Liver (tissue), 9 donors: ENCODE data around the gene RCE1. TPM values are rescaled to one million over a fixed set of nuclear protein-coding genes. Genes with fewer than 3 reads are reported as not detected.

Experiments used
- DNase-seq: peaks from one replicate; pipeline ENCODE4 v3.0.0-alpha.2; 2017; ENCODE audit warnings: low spot score
- H3K27ac ChIP-seq, 2 donors: one replicate each; pipeline ENCODE4 v1.7.0; 2013; ENCODE audit warnings: inconsistent platforms in 2 of 2, low read length in 2 of 2, control low read depth in 1 of 2, low read depth in 1 of 2, mild to moderate bottlenecking in 1 of 2
- H3K27me3 ChIP-seq, 4 donors: one replicate each; pipeline versions ENCODE4 v1.6.1 to v1.7.0; 2013; ENCODE audit warnings: low read length in 3 of 4, inconsistent platforms in 1 of 4, mild to moderate bottlenecking in 1 of 4, moderate library complexity in 1 of 4; ENCODE audit not compliant: control insufficient read depth in 4 of 4, insufficient read depth in 4 of 4
- H3K36me3 ChIP-seq, 4 donors: one replicate each; pipeline versions ENCODE4 v1.6.1 to v1.7.0; 2013; ENCODE audit warnings: low read length in 3 of 4, mild to moderate bottlenecking in 3 of 4, low read depth in 1 of 4, moderate library complexity in 1 of 4; ENCODE audit not compliant: control insufficient read depth in 4 of 4, insufficient read depth in 3 of 4
- H3K4me1 ChIP-seq, 4 donors: one replicate each; pipeline versions ENCODE4 v1.6.1 to v1.7.0; 2013; ENCODE audit warnings: low read length in 3 of 4, mild to moderate bottlenecking in 3 of 4, moderate library complexity in 1 of 4; ENCODE audit not compliant: control insufficient read depth in 4 of 4, insufficient read depth in 4 of 4
- H3K4me3 ChIP-seq, 3 donors: one replicate each; pipeline versions ENCODE4 v1.6.1 to v1.7.0; 2013; ENCODE audit warnings: low read length in 3 of 3, control low read depth in 1 of 3, low read depth in 1 of 3, mild to moderate bottlenecking in 1 of 3
- H3K9ac ChIP-seq, 2 donors: one replicate each; pipeline ENCODE4 v1.7.0; 2013; ENCODE audit warnings: low read length in 2 of 2, mild to moderate bottlenecking in 2 of 2, moderate library complexity in 2 of 2, control low read depth in 1 of 2, low read depth in 1 of 2
- H3K9me3 ChIP-seq, 4 donors: one replicate each; pipeline versions ENCODE4 v1.6.1 to v1.7.0; 2013; ENCODE audit warnings: low read length in 3 of 4; ENCODE audit not compliant: control insufficient read depth in 4 of 4
- EGR1 ChIP-seq, 2 donors: IDR thresholded peaks; 2 replicates each; pipeline ENCODE4 v1.6.1; 2016 to 2018; ENCODE audit warnings: antibody characterized with exemption in 2 of 2, low read depth in 2 of 2
- FOXA1 ChIP-seq: IDR thresholded peaks from 2 replicates; pipeline ENCODE4 v1.6.1; 2016; ENCODE audit warnings: antibody characterized with exemption
- FOXA2 ChIP-seq: IDR thresholded peaks from 2 replicates; pipeline ENCODE4 v1.6.1; 2016; ENCODE audit warnings: antibody characterized with exemption
- GABPA ChIP-seq, 2 donors: IDR thresholded peaks in 1 of 2; conservative IDR thresholded peaks in 1 of 2; 2 replicates each; pipeline ENCODE4 v1.6.1; 2016; ENCODE audit warnings: antibody characterized with exemption in 2 of 2, mild to moderate bottlenecking in 1 of 2, moderate library complexity in 1 of 2
- HNF4A ChIP-seq, 2 donors: conservative IDR thresholded peaks; 2 replicates each; pipeline ENCODE4 v1.6.1; 2016; ENCODE audit warnings: antibody characterized with exemption in 2 of 2, mild to moderate bottlenecking in 2 of 2
- HNF4G ChIP-seq: IDR thresholded peaks from 2 replicates; pipeline ENCODE4 v1.6.1; 2016; ENCODE audit warnings: antibody characterized with exemption
- JUND ChIP-seq, 2 donors: IDR thresholded peaks; 2 replicates each; pipeline ENCODE4 v1.6.1; 2016; ENCODE audit warnings: antibody characterized with exemption in 2 of 2
- NR2F2 ChIP-seq: IDR thresholded peaks from 2 replicates; pipeline ENCODE4 v1.6.1; 2016; ENCODE audit warnings: antibody characterized with exemption
- RAD21 ChIP-seq, 2 donors: IDR thresholded peaks; 2 replicates each; pipeline ENCODE4 v1.6.1; 2016; ENCODE audit warnings: antibody characterized with exemption in 2 of 2, mild to moderate bottlenecking in 2 of 2
- RXRA ChIP-seq, 2 donors: IDR thresholded peaks; 2 replicates each; pipeline ENCODE4 v1.6.1; 2017 to 2018; ENCODE audit warnings: antibody characterized with exemption in 2 of 2, mild to moderate bottlenecking in 1 of 2
- SP1 ChIP-seq: IDR thresholded peaks from 2 replicates; pipeline ENCODE4 v1.6.1; 2018; ENCODE audit warnings: antibody characterized with exemption, mild to moderate bottlenecking
- TAF1 ChIP-seq: conservative IDR thresholded peaks from 2 replicates; pipeline ENCODE4 v1.6.1; 2016; ENCODE audit warnings: antibody characterized with exemption, mild to moderate bottlenecking
- YY1 ChIP-seq: IDR thresholded peaks from 2 replicates; pipeline ENCODE4 v1.6.1; 2016; ENCODE audit warnings: antibody characterized with exemption, mild to moderate bottlenecking
- WGBS: extraction: QIAGEN DNeasy Blood & Tissue Kit; methylation state at CpG from one replicate; pipeline ENCODE4 v1.1.7; 2013; 5-methylcytosine and 5-hydroxymethylcytosine counted together
- polyA plus RNA-seq, 2 donors: library from polyadenylated mRNA; stranded (reverse) in 1 of 2; unstranded in 1 of 2; fragments of 200-250 nt in 1 of 2; fragments of >200 nt in 1 of 2; fragmentation: Nextera tagmentation in 1 of 2; extraction: Ambion mirVana in 1 of 2; gene quantifications; one replicate each; pipeline versions ENCODE4 v1.2.1 to v1.2.3, GENCODE V29; 2013 to 2015
- total RNA-seq, 2 donors: library from RNA; depleted of rRNA; stranded (reverse); fragments of >200 nt; gene quantifications; one replicate each; pipeline ENCODE4 v1.2.3, GENCODE V29; 2014
- TF ChIP-seq, protein P1 (sequence below): fragments of 150-350 bp; IDR thresholded peaks from 2 replicates; pipeline ENCODE4 v1.5.1; 2017; ENCODE audit warnings: improper control_type of control experiment, low read depth, low read length; ENCODE audit not compliant: missing input control
- TF ChIP-seq, protein P2 (sequence below): IDR thresholded peaks from 2 replicates; pipeline ENCODE4 v1.6.1; 2016; ENCODE audit warnings: antibody characterized with exemption, mild to moderate bottlenecking
- TF ChIP-seq, protein P3 (sequence below): IDR thresholded peaks from 2 replicates; pipeline ENCODE4 v1.6.1; 2016; ENCODE audit warnings: antibody characterized with exemption
- TF ChIP-seq, protein P4 (sequence below): IDR thresholded peaks from 2 replicates; pipeline ENCODE4 v1.6.1; 2016; ENCODE audit warnings: antibody characterized with exemption
- TF ChIP-seq, protein P5 (sequence below): IDR thresholded peaks from 2 replicates; pipeline ENCODE4 v1.6.1; 2016; ENCODE audit warnings: antibody characterized with exemption
- donor health status: healthy.
- donor health status: healthy.
- donor health status: healthy.
- donor health status: healthy.
- donor health status: healthy.

The RCE1 gene
- total and polyA plus RNA-seq, 4 donors, result 2.9 to 7.7 (median 3.2) TPM

DNA sequence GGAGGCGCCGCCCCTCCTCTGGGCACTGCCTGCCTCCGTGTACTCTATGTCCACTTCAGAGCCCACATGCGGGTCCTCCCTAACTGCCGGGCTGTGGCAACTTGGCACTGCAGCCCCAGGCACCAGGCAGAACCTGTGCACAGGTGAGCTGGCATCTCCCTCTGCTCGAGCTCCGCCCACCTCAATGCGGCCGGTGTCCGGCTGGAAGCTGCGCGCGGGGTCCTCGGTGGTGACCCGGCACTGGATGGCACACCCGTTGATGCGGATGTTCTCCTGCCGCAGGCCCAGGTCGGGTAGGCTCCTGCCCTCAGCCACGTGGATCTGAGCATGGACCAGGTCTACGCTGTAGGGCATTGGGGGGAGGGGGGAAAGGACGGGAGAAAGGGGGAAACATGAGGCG lies 22.8 kb downstream of the RCE1 start:
- Histone ChIP-seq H3K36me3 (peaks cover 18 to 54% (median 36%) of the 10 kb centered on the region in 4 donors), H3K4me1 (peaks cover 0 to 9% (median 2%) of the 10 kb centered on the region in 4 donors), H3K9me3 (no peaks in the 10 kb centered on the region), H3K4me3 (no peak overlapping the region), H3K27ac (no peak overlapping the region), H3K9ac (no peak overlapping the region), H3K27me3 (no peaks in the 10 kb centered on the region)
- no peak for DNase-seq
- no peak for TF ChIP-seq HNF4G
- no peak for TF ChIP-seq GABPA (IDR thresholded peaks at IDR 0.05 in 1 of 2, conservative IDR thresholded peaks at IDR 0.05 in 1 of 2)
- WGBS, result 94% methylated on average over 23 of the region's 23 CpGs

- Histone ChIP-seq H3K27me3 (no peaks in the 10 kb centered on the region), H3K27ac (no peak overlapping the region), H3K4me1 (peaks cover 0 to 9% (median 2%) of the 10 kb centered on the region in 4 donors), H3K9ac (no peak overlapping the region), H3K36me3 (peaks cover 20 to 60% (median 39%) of the 10 kb centered on the region in 4 donors), H3K9me3 (no peaks in the 10 kb centered on the region), H3K4me3 (no peak overlapping the region)
- TF ChIP-seq, protein P1, sequence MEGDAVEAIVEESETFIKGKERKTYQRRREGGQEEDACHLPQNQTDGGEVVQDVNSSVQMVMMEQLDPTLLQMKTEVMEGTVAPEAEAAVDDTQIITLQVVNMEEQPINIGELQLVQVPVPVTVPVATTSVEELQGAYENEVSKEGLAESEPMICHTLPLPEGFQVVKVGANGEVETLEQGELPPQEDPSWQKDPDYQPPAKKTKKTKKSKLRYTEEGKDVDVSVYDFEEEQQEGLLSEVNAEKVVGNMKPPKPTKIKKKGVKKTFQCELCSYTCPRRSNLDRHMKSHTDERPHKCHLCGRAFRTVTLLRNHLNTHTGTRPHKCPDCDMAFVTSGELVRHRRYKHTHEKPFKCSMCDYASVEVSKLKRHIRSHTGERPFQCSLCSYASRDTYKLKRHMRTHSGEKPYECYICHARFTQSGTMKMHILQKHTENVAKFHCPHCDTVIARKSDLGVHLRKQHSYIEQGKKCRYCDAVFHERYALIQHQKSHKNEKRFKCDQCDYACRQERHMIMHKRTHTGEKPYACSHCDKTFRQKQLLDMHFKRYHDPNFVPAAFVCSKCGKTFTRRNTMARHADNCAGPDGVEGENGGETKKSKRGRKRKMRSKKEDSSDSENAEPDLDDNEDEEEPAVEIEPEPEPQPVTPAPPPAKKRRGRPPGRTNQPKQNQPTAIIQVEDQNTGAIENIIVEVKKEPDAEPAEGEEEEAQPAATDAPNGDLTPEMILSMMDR, result no peak
- TF ChIP-seq RXRA (IDR thresholded peaks at IDR 0.05) (no peak), TAF1 (no peak), HNF4G (no peak), YY1 (no peak), FOXA2 (no peak), JUND (IDR thresholded peaks at IDR 0.05) (no peak), EGR1 (IDR thresholded peaks at IDR 0.05; ENCODE audit: low read depth in 2 of 2) (no peak), GABPA (IDR thresholded peaks at IDR 0.05 in 1 of 2, conservative IDR thresholded peaks at IDR 0.05 in 1 of 2) (no peak), FOXA1 (no peak), HNF4A (conservative IDR thresholded peaks at IDR 0.05) (no peak), NR2F2 (no peak), RAD21 (IDR thresholded peaks at IDR 0.05) (no peak), SP1 (no peak)
- TF ChIP-seq, protein P2, sequence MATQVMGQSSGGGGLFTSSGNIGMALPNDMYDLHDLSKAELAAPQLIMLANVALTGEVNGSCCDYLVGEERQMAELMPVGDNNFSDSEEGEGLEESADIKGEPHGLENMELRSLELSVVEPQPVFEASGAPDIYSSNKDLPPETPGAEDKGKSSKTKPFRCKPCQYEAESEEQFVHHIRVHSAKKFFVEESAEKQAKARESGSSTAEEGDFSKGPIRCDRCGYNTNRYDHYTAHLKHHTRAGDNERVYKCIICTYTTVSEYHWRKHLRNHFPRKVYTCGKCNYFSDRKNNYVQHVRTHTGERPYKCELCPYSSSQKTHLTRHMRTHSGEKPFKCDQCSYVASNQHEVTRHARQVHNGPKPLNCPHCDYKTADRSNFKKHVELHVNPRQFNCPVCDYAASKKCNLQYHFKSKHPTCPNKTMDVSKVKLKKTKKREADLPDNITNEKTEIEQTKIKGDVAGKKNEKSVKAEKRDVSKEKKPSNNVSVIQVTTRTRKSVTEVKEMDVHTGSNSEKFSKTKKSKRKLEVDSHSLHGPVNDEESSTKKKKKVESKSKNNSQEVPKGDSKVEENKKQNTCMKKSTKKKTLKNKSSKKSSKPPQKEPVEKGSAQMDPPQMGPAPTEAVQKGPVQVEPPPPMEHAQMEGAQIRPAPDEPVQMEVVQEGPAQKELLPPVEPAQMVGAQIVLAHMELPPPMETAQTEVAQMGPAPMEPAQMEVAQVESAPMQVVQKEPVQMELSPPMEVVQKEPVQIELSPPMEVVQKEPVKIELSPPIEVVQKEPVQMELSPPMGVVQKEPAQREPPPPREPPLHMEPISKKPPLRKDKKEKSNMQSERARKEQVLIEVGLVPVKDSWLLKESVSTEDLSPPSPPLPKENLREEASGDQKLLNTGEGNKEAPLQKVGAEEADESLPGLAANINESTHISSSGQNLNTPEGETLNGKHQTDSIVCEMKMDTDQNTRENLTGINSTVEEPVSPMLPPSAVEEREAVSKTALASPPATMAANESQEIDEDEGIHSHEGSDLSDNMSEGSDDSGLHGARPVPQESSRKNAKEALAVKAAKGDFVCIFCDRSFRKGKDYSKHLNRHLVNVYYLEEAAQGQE, result no peak
- TF ChIP-seq, protein P3, sequence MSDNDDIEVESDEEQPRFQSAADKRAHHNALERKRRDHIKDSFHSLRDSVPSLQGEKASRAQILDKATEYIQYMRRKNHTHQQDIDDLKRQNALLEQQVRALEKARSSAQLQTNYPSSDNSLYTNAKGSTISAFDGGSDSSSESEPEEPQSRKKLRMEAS, result no peak
- TF ChIP-seq, protein P4, sequence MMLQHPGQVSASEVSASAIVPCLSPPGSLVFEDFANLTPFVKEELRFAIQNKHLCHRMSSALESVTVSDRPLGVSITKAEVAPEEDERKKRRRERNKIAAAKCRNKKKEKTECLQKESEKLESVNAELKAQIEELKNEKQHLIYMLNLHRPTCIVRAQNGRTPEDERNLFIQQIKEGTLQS, result no peak
- TF ChIP-seq, protein P5, sequence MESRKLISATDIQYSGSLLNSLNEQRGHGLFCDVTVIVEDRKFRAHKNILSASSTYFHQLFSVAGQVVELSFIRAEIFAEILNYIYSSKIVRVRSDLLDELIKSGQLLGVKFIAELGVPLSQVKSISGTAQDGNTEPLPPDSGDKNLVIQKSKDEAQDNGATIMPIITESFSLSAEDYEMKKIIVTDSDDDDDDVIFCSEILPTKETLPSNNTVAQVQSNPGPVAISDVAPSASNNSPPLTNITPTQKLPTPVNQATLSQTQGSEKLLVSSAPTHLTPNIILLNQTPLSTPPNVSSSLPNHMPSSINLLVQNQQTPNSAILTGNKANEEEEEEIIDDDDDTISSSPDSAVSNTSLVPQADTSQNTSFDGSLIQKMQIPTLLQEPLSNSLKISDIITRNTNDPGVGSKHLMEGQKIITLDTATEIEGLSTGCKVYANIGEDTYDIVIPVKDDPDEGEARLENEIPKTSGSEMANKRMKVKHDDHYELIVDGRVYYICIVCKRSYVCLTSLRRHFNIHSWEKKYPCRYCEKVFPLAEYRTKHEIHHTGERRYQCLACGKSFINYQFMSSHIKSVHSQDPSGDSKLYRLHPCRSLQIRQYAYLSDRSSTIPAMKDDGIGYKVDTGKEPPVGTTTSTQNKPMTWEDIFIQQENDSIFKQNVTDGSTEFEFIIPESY, result no peak
- WGBS, result 96% methylated on average over 7 of the region's 7 CpGs
- no peak for DNase-seq
Measured at GRCh38 chr11:66866511-66866986, 23.3 kb downstream of the RCE1 start.
